Fibroblast of villous mesenchyme (primary cell): ENCODE data around the gene DMRT2. TPM values are rescaled to one million over a fixed set of nuclear protein-coding genes. Genes with fewer than 3 reads are reported as not detected.

Source experiments
- DNase-seq: peaks from one replicate; pipeline ENCODE4 v3.0.0-alpha.2; 2010; ENCODE audit warnings: low read depth
- H3K4me3 ChIP-seq: 2 replicates; pipeline ENCODE4 v1.5.1; 2011; ENCODE audit warnings: low read depth, mild to moderate bottlenecking, low read length
- total RNA-seq: library from RNA; depleted of rRNA; stranded (reverse); fragments of >200 nt; gene quantifications from 2 replicates; pipeline ENCODE4 v1.2.3, GENCODE V29; 2012
- TF ChIP-seq, protein P1 (sequence below): IDR thresholded peaks from 2 replicates; pipeline ENCODE4 v1.5.1; 2012; ENCODE audit warnings: low read depth, mild to moderate bottlenecking, low read length; ENCODE audit not compliant: insufficient read depth

Gene DMRT2
- total RNA-seq, 1 donor = not detected

DNA sequence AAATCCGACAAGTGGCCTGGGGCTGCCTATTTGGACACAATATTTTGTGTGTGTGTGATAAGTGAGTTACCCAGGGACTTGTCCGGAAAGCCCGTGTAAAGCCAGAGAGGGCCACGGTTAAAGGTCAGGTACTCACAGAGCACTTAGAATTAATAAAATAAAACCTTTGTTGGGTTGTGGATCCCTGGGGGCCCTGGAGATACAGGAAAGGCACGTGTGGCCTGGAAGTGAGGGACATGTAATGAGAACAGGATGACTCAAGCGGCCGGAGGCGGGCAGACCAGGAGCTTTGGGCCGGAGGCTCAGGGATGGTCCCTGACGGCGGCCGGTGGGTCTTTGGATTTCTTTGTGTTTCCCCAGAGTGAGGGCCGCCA is 1.0 kb downstream of the DMRT2 start:
- TF ChIP-seq, protein P1, sequence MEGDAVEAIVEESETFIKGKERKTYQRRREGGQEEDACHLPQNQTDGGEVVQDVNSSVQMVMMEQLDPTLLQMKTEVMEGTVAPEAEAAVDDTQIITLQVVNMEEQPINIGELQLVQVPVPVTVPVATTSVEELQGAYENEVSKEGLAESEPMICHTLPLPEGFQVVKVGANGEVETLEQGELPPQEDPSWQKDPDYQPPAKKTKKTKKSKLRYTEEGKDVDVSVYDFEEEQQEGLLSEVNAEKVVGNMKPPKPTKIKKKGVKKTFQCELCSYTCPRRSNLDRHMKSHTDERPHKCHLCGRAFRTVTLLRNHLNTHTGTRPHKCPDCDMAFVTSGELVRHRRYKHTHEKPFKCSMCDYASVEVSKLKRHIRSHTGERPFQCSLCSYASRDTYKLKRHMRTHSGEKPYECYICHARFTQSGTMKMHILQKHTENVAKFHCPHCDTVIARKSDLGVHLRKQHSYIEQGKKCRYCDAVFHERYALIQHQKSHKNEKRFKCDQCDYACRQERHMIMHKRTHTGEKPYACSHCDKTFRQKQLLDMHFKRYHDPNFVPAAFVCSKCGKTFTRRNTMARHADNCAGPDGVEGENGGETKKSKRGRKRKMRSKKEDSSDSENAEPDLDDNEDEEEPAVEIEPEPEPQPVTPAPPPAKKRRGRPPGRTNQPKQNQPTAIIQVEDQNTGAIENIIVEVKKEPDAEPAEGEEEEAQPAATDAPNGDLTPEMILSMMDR = no peak
- no peak overlapping the region for H3K4me3 ChIP-seq
- DNase-seq = no peak

- H3K4me3 ChIP-seq = no peak overlapping the region
- TF ChIP-seq, protein P1 = no peak
- DNase-seq = no peak
These were observed 1.6 kb downstream of the DMRT2 start for GRCh38 chr9:1051584-1052275.

- no peak overlapping the region for H3K4me3 ChIP-seq
- no peak for DNase-seq
- TF ChIP-seq, protein P1 = no peak
These were observed 2.5 kb downstream of the DMRT2 start for GRCh38 chr9:1052365-1053281.

DNA sequence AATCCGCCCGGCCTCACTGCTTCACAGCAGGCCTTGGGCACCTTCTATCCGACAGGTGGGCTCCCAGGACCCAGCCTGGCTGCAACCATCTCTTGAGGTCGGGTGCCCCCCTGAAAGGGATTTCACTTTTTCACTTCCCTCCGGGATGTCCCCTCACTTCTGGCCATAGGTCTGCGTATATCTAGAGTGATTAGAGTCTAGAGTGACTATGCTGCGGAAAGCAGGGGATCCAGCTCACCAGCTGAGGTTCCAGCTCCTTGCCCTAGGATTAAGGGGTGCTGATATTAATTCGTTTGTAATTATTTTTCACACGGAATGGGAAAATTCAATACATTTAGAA is 3.1 kb downstream of the DMRT2 start:
- TF ChIP-seq, protein P1 = no peak
- no peak overlapping the region for H3K4me3 ChIP-seq
- DNase-seq = no peak

GRCh38 chr9:1053986-1054425 is 3.8 kb downstream of the DMRT2 start:
- TF ChIP-seq, protein P1 = no peak
- DNase-seq = no peak
- no peak overlapping the region for H3K4me3 ChIP-seq

DNA sequence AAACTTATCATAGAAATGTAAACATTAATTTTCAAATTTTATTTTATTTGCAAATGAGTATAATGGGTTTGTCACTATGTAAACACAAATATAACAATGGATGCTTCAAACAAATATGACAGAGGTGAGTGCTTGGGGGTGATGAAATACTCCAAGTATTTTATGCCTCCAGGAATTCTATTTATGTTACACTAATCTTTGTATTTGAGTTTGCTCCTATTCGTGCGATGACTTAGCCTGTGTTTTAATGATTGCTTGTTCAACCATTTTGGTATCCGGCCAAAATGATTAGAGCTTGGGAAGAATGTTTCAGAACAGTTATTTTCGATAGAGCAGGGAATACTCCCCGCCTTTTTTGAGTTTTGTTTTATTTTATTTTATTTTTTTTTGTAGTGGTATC is 5.0 kb downstream of the DMRT2 start:
- no peak for DNase-seq
- TF ChIP-seq, protein P1 = no peak
- H3K4me3 ChIP-seq = no peak overlapping the region
